Gastrocnemius medialis (tissue), 4 donors: ENCODE data around the gene LMOD2.
"Not testable (repeated sequence)": the region's sequence is repeated elsewhere in the genome, so short reads cannot be mapped to it uniquely, and the experiment has no call there.

Source experiments
- CTCF ChIP-seq, 5 experiments: fragments of 450-650 bp in 3 of 5; fragments of 200-600 bp in 2 of 5; sonication (generic) in 2 of 5; IDR thresholded peaks in 4 of 5; conservative IDR thresholded peaks in 1 of 5; 1 replicate in 4 of 5; 2 replicates in 1 of 5; pipeline ENCODE4 v1.5.1; 2016 to 2019; ENCODE audit warnings: antibody characterized with exemption in 5 of 5, mild to moderate bottlenecking in 3 of 5, moderate library complexity in 3 of 5
- POLR2A ChIP-seq, 2 donors: fragments of 450-650 bp; IDR thresholded peaks; one replicate each; pipeline ENCODE4 v1.6.1; 2017; ENCODE audit warnings: antibody characterized with exemption in 2 of 2, mild to moderate bottlenecking in 2 of 2, moderate library complexity in 2 of 2

- TF ChIP-seq CTCF (IDR thresholded peaks at IDR 0.05 in 4 of 5, conservative IDR thresholded peaks at IDR 0.05 in 1 of 5); POLR2A (IDR thresholded peaks at IDR 0.05): not testable (repeated sequence)
These were observed 21.6 kb upstream of the LMOD2 start for GRCh38 chr7:123634011-123634573.
